Keratinocyte (primary cell): ENCODE results near the gene CFAP90. TPM values are rescaled to one million over a fixed set of nuclear protein-coding genes. Genes with fewer than 3 reads are reported as not detected.

ENCODE experiments used
- DNase-seq: peaks from one replicate; pipeline ENCODE4 v3.0.0-alpha.2; 2011; ENCODE audit warnings: low read depth, missing footprints, low spot score
- FAIRE-seq: peaks from 2 replicates; lab custom pipeline; 2011; peaks lifted over from hg19 to GRCh38; lab: Jason Lieb, UNC
- H2AFZ ChIP-seq: 2 replicates; pipeline ENCODE4 v1.6.0; 2012; ENCODE audit warnings: low read length, control low read depth, inconsistent platforms; ENCODE audit not compliant: control insufficient read depth
- H3K27ac ChIP-seq: 2 replicates; pipeline ENCODE4 v1.5.1; 2011; ENCODE audit warnings: low read length; ENCODE audit not compliant: control insufficient read depth, insufficient read depth
- H3K27me3 ChIP-seq: 3 replicates; pipeline ENCODE4 v1.6.0; 2011; ENCODE audit warnings: low read length; ENCODE audit not compliant: control insufficient read depth, insufficient read depth; ENCODE audit errors: extremely low read depth
- H3K36me3 ChIP-seq, 2 experiments: 2 replicates in 1 of 2; 3 replicates in 1 of 2; pipeline ENCODE4 v1.5.1; 2011; ENCODE audit warnings: low read length in 2 of 2, mild to moderate bottlenecking in 1 of 2; ENCODE audit not compliant: control insufficient read depth in 2 of 2, insufficient read depth in 2 of 2; ENCODE audit errors: extremely low read depth in 1 of 2
- H3K4me1 ChIP-seq: 3 replicates; pipeline ENCODE4 v1.5.1; 2011; ENCODE audit warnings: low read length; ENCODE audit not compliant: control insufficient read depth, insufficient read depth; ENCODE audit errors: extremely low read depth
- H3K4me2 ChIP-seq: 3 replicates; pipeline ENCODE4 v1.6.0; 2011; ENCODE audit warnings: low read depth, low read length; ENCODE audit not compliant: control insufficient read depth, insufficient read depth; ENCODE audit errors: extremely low read depth
- H3K4me3 ChIP-seq, 3 experiments: fragments of 200-600 bp in 1 of 3; sonication (generic) in 1 of 3; 2 replicates in 2 of 3; 3 replicates in 1 of 3; pipeline ENCODE4 v1.5.1; 2011 to 2016; ENCODE audit warnings: low read length in 3 of 3, mild to moderate bottlenecking in 3 of 3, control low read depth in 2 of 3, inconsistent platforms in 1 of 3, low read depth in 1 of 3, mixed read lengths in 1 of 3, mixed run types in 1 of 3, moderate library complexity in 1 of 3; ENCODE audit not compliant: control insufficient read depth in 2 of 3, insufficient read depth in 2 of 3; ENCODE audit errors: extremely low read depth in 1 of 3
- H3K79me2 ChIP-seq: 2 replicates; pipeline ENCODE4 v1.6.0; 2012; ENCODE audit warnings: low read length; ENCODE audit not compliant: control insufficient read depth, insufficient read depth
- H3K9ac ChIP-seq: 3 replicates; pipeline ENCODE4 v1.6.0; 2011; ENCODE audit warnings: low read length; ENCODE audit not compliant: control insufficient read depth, insufficient read depth; ENCODE audit errors: extremely low read depth
- H3K9me1 ChIP-seq: 3 replicates; pipeline ENCODE4 v1.6.0; 2011; ENCODE audit warnings: low read length; ENCODE audit not compliant: control insufficient read depth, insufficient read depth; ENCODE audit errors: extremely low read depth
- H3K9me3 ChIP-seq: 2 replicates; pipeline ENCODE4 v1.5.1; 2012; ENCODE audit warnings: low read depth, low read length; ENCODE audit not compliant: control insufficient read depth
- H4K20me1 ChIP-seq: 3 replicates; pipeline ENCODE4 v1.6.0; 2011; ENCODE audit warnings: low read length; ENCODE audit not compliant: control insufficient read depth, insufficient read depth; ENCODE audit errors: extremely low read depth
- EZH2 ChIP-seq: IDR thresholded peaks from one replicate; pipeline ENCODE4 v1.6.1; 2012; ENCODE audit warnings: inconsistent platforms, mild to moderate bottlenecking, low read length, moderate library complexity
- dilution Hi-C: fragments of 300-500 bp; cut with MboI; formaldehyde crosslinking; loops from one replicate; pipeline ENCODE4 v1.7.0; 2020; ENCODE audit warnings: low sequenced_read_pairs; ENCODE audit not compliant: extremely low pct_ligation_motif_present
- polyA plus RNA-seq, 5 experiments: library from polyadenylated mRNA; depleted of rRNA in 3 of 5; stranded (reverse) in 3 of 5; stranded (forward) in 1 of 5; unstranded in 1 of 5; fragments of >200 nt; gene quantifications; 1 replicate in 1 of 5; 2 replicates in 3 of 5; 3 replicates in 1 of 5; pipeline versions ENCODE4 v1.2.1 to v1.2.3, GENCODE V29; 2011 to 2012; ENCODE audit warnings: missing spikeins in 2 of 5, low read depth in 1 of 5, low replicate concordance in 1 of 5
- TF ChIP-seq, protein P1 (sequence below), 3 experiments: IDR thresholded peaks in 1 of 3; conservative IDR thresholded peaks in 1 of 3; optimal IDR thresholded peaks in 1 of 3; 2 replicates in 2 of 3; 3 replicates in 1 of 3; pipeline versions ENCODE3 to v1.5.1; 2011; ENCODE audit warnings: low read length in 3 of 3, mild to moderate bottlenecking in 3 of 3, moderate library complexity in 2 of 3, control low read depth in 1 of 3, inconsistent platforms in 1 of 3; ENCODE audit not compliant: insufficient read depth in 2 of 3; ENCODE audit errors: extremely low read depth in 1 of 3

Gene CFAP90
- polyA plus RNA-seq, 1 donor (not counting 4 experiments of a cell fraction or from before 2014, with no cell fraction given) = not detected

DNA sequence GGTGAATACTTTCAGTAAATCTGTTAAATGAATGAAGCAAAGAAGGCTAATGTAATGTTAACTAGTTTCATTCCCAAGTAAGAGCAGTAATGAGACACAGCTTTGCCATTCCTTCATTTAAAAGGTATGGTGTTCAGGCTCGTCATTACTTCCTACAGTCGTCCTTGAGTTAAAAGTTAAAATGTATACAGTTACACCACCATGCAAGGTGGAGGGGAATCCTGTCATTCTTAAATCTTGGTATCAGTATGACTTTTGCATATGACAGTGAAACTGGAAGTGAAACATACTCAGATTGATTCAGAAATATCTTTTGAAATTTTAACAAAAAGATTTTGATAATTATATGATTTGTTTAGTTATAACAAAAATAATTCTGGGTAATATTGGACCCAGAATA lies 43.9 kb upstream of the CFAP90 start:
- Histone ChIP-seq H4K20me1 (no peaks in the 10 kb centered on the region), H3K9ac (no peak overlapping the region), H3K27ac (no peak overlapping the region), H3K4me3 (no peak overlapping the region), H3K4me2 (no peak overlapping the region), H3K27me3 (no peaks in the 10 kb centered on the region), H2AFZ (no peak overlapping the region), H3K9me1 (no peaks in the 10 kb centered on the region), H3K4me1 (no peaks in the 10 kb centered on the region), H3K79me2 (no peaks in the 10 kb centered on the region), H3K9me3 (no peaks in the 10 kb centered on the region), H3K36me3 (peaks cover 32 to 39% of the 10 kb centered on the region in 2 experiments)
- TF ChIP-seq EZH2 = no peak
- TF ChIP-seq, protein P1, sequence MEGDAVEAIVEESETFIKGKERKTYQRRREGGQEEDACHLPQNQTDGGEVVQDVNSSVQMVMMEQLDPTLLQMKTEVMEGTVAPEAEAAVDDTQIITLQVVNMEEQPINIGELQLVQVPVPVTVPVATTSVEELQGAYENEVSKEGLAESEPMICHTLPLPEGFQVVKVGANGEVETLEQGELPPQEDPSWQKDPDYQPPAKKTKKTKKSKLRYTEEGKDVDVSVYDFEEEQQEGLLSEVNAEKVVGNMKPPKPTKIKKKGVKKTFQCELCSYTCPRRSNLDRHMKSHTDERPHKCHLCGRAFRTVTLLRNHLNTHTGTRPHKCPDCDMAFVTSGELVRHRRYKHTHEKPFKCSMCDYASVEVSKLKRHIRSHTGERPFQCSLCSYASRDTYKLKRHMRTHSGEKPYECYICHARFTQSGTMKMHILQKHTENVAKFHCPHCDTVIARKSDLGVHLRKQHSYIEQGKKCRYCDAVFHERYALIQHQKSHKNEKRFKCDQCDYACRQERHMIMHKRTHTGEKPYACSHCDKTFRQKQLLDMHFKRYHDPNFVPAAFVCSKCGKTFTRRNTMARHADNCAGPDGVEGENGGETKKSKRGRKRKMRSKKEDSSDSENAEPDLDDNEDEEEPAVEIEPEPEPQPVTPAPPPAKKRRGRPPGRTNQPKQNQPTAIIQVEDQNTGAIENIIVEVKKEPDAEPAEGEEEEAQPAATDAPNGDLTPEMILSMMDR (optimal IDR thresholded peaks at IDR 0.05 in 1 of 3, IDR thresholded peaks at IDR 0.05 in 1 of 3, conservative IDR thresholded peaks at IDR 0.05 in 1 of 3; ENCODE audit: extremely low read depth in 1 of 3, insufficient read depth in 2 of 3, low read length in 3 of 3) = no peak
- DNase-seq (no peak), FAIRE-seq (no peak)
- dilution Hi-C loops = no loop called here

DNA sequence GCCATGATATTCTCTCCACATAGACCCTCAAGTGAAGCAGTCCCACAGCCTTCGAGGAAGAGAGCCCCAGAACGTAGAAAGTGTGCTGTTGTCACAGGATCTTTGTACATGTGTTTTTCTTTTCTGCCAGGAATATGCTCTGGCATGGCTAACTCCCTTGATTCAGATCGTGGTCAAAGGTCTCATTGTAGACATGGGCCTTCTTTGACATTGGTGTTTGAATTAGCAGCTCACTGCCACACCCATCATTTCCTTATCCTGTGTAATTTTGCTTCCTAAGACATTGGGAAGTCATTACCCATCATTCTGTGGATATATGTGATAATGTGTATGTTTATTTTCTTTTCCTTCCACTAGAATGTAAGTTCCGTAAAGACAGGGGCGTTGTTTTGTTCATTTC lies 43.5 kb upstream of the CFAP90 start:
- Histone ChIP-seq H3K4me3 (no peak overlapping the region), H3K4me2 (no peak overlapping the region), H4K20me1 (no peaks in the 10 kb centered on the region), H3K9me3 (no peaks in the 10 kb centered on the region), H3K79me2 (no peaks in the 10 kb centered on the region), H3K9ac (no peak overlapping the region), H3K9me1 (no peaks in the 10 kb centered on the region), H3K36me3 (peaks cover 33 to 42% of the 10 kb centered on the region in 2 experiments), H3K27me3 (no peaks in the 10 kb centered on the region), H3K4me1 (no peaks in the 10 kb centered on the region), H3K27ac (no peak overlapping the region), H2AFZ (no peak overlapping the region)
- dilution Hi-C loops = no loop called here
- TF ChIP-seq, protein P1 (optimal IDR thresholded peaks at IDR 0.05 in 1 of 3, IDR thresholded peaks at IDR 0.05 in 1 of 3, conservative IDR thresholded peaks at IDR 0.05 in 1 of 3; ENCODE audit: extremely low read depth in 1 of 3, insufficient read depth in 2 of 3, low read length in 3 of 3) = no peak
- no peak for TF ChIP-seq EZH2
- DNase-seq (no peak), FAIRE-seq (no peak)
